ENCODE measurements around the gene SOX18.
A peak's percentile ranks its signal among the peaks of the same experiment; 100 is the strongest.

The SOX18 gene

GRCh38 chr20:64074184-64074789, 24.8 kb upstream of the SOX18 start:
- H3K4me3 ChIP-seq (ENCODE audit: low read depth, low read length): no peak overlapping the region
- TF ChIP-seq MAX (IDR thresholded peaks at IDR 0.05; ENCODE audit: low read depth, low read length) (no peak), MYC (IDR thresholded peaks at IDR 0.05; ENCODE audit: low read depth, low read length) (no peak), POLR2A (IDR thresholded peaks at IDR 0.05; ENCODE audit: extremely low read depth, insufficient read length) (no peak)
- TF ChIP-seq, protein P1, sequence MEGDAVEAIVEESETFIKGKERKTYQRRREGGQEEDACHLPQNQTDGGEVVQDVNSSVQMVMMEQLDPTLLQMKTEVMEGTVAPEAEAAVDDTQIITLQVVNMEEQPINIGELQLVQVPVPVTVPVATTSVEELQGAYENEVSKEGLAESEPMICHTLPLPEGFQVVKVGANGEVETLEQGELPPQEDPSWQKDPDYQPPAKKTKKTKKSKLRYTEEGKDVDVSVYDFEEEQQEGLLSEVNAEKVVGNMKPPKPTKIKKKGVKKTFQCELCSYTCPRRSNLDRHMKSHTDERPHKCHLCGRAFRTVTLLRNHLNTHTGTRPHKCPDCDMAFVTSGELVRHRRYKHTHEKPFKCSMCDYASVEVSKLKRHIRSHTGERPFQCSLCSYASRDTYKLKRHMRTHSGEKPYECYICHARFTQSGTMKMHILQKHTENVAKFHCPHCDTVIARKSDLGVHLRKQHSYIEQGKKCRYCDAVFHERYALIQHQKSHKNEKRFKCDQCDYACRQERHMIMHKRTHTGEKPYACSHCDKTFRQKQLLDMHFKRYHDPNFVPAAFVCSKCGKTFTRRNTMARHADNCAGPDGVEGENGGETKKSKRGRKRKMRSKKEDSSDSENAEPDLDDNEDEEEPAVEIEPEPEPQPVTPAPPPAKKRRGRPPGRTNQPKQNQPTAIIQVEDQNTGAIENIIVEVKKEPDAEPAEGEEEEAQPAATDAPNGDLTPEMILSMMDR (IDR thresholded peaks at IDR 0.05; ENCODE audit: low read depth, low read length): no peak
- DNase-seq (ENCODE audit: low read depth): no peak

- no peak overlapping the region for H3K4me3 ChIP-seq (ENCODE audit: low read depth, low read length)
- TF ChIP-seq POLR2A (IDR thresholded peaks at IDR 0.05; ENCODE audit: extremely low read depth, insufficient read length): no peak
- no peak for TF ChIP-seq MAX (IDR thresholded peaks at IDR 0.05; ENCODE audit: low read depth, low read length)
- TF ChIP-seq MYC (IDR thresholded peaks at IDR 0.05; ENCODE audit: low read depth, low read length): no peak
- TF ChIP-seq, protein P1 (IDR thresholded peaks at IDR 0.05; ENCODE audit: low read depth, low read length): no peak
- DNase-seq (ENCODE audit: low read depth): no peak
Observed at GRCh38 chr20:64073476-64074183, 24.2 kb upstream of the SOX18 start.

DNA sequence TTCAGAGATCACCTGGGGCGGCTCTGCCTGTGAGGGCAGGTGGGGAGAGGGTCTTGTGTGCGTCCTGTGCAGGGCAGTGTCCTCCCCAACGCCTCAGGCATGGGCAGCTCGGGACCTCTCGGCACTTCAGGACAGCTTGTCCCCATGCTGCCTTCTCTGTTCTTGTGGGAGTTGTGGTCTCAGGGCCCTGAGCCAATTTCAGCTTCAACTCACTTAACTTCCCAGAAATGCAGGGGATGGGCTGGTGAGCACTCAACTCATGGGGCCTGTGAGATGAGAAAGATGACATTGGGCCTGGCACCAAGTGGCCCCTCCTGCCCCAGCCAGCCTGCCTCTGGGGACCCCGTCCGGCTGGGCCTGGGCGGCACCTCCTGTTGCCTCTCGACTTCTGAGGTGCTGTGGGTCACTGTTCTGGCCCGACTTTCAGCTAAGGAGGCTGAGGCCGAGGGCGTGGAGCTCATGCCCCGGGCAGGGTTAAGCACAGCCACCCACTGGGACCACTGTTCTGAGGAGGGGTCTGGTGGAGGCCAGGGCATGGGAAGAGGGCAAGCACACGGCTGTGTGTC, 23.1 kb upstream of the SOX18 start:
- no peak overlapping the region for H3K4me3 ChIP-seq (ENCODE audit: low read depth, low read length)
- peak; percentile 44 for DNase-seq (ENCODE audit: low read depth)
- peak; percentile 24 for TF ChIP-seq POLR2A (IDR thresholded peaks at IDR 0.05; ENCODE audit: extremely low read depth, insufficient read length)
- no peak for TF ChIP-seq MAX (IDR thresholded peaks at IDR 0.05; ENCODE audit: low read depth, low read length)

DNA sequence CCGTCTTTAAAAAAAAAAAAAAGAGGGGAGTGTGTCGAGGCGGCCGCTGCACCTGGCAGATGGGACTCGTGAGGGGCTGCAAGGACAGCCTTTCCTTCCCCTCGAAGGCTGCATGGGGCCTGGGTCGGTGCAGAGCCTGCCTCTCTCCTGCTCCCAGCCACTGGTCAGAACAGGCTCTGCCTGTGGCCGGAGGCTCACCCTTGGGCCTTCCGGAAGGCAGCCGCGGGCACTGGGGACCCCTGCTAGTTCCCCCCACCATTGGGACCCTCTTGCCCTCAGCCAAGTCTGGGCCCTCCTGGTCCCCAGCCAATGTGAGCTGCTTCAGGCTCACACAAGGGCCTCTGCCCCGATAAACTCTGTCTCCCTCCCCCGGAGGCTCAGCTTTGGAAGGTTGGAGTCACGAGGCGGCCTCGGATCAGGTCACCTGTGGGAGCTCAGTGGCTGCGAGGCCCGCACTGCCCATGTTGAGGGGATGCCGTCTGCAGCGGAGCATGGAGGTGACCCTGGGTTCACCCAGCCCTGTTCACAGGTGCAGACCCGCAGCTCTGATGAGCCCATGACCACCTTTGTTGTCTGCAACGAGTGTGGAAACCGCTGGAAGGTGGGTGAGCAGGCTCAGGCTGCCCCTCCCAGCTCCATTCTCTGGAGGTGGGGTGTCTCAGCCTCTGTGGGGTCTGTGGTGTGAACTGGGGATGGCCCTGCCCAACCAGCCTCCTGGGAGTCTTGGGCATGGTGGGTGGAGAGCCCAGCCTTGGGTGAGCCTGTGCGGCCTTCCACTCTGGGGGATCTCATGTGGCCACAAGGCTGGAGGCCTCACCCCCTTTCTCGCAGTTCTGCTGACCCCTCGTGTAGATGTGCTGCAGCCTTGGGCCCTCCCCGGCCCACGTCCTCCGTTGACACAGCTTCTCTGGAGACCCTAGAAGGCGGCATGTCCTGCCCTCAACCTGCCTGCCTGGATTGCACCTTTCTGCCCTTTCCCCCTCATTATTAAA, 22.2 kb upstream of the SOX18 start:
- TF ChIP-seq POLR2A (IDR thresholded peaks at IDR 0.05; ENCODE audit: extremely low read depth, insufficient read length) (peak; percentile 2), MAX (IDR thresholded peaks at IDR 0.05; ENCODE audit: low read depth, low read length) (no peak), MYC (IDR thresholded peaks at IDR 0.05; ENCODE audit: low read depth, low read length) (no peak)
- no peak overlapping the region for H3K4me3 ChIP-seq (ENCODE audit: low read depth, low read length)
- peak; percentile 37 for DNase-seq (ENCODE audit: low read depth)

DNA sequence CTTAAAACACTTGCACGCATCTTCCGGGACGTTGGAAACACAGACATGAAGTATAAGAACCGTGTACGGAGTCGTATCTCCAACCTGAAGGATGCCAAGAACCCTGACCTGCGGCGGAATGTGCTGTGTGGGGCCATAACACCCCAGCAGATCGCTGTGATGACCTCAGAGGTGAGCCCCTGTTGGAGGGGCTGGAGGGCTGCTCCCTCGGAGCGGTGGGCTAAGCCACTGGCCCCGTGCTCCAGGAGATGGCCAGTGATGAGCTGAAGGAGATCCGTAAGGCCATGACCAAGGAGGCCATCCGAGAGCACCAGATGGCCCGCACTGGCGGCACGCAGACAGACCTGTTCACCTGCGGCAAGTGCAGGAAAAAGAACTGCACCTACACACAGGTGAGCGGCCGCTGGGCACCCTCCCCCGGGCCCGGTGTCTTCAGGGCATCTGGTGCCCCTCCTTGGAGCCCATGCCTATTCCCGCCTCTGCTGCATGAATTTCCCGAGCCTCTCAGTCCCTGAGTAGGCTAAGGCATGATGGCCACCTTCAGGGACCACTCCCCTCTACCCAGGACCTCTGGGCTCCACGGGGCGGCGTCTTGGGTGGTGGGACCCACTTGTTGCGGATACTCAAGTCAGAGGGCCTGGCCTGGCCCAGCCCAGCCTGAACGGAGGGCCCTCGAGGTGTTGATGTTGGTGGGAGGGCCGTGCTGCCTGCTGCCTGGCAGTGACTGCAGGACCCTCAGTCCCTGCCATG, 21.0 kb upstream of the SOX18 start:
- H3K4me3 ChIP-seq (ENCODE audit: low read depth, low read length): no peak overlapping the region
- DNase-seq (ENCODE audit: low read depth): peak; percentile 36
- TF ChIP-seq, protein P1 (IDR thresholded peaks at IDR 0.05; ENCODE audit: low read depth, low read length): no peak
- TF ChIP-seq MAX (IDR thresholded peaks at IDR 0.05; ENCODE audit: low read depth, low read length) (no peak), POLR2A (IDR thresholded peaks at IDR 0.05; ENCODE audit: extremely low read depth, insufficient read length) (no peak), MYC (IDR thresholded peaks at IDR 0.05; ENCODE audit: low read depth, low read length) (no peak)
